HG03103 (cell line): ENCODE results near the gene TMEM131.
"Not testable (repeated sequence)": the region's sequence is repeated elsewhere in the genome, so short reads cannot be mapped to it uniquely, and the experiment has no call there.

Source experiments
- ATAC-seq: cut with Tn5 transposase; IDR thresholded peaks from one replicate; pipeline ENCODE4 v1.9.1; 2021; ENCODE audit warnings: low read depth; ENCODE audit not compliant: unreplicated experiment

The TMEM131 gene

GRCh38 chr2:97963079-97963406 lies 32.7 kb downstream of the TMEM131 start:
- ATAC-seq, result no peak

GRCh38 chr2:97961534-97961933 lies 34.2 kb downstream of the TMEM131 start:
- no peak for ATAC-seq

- ATAC-seq, result no peak
These were observed 37.6 kb downstream of the TMEM131 start for GRCh38 chr2:97958184-97958583.

- ATAC-seq, result no peak
These were observed 38.1 kb downstream of the TMEM131 start for GRCh38 chr2:97957432-97958183.

- ATAC-seq, result not testable (repeated sequence)
These were observed 39.0 kb downstream of the TMEM131 start for GRCh38 chr2:97956753-97957152.

GRCh38 chr2:97953853-97954252 lies 41.9 kb downstream of the TMEM131 start:
- no peak for ATAC-seq

- no peak for ATAC-seq
These were observed 43.4 kb downstream of the TMEM131 start for GRCh38 chr2:97952357-97952756.

- ATAC-seq, result no peak
These were observed 44.5 kb downstream of the TMEM131 start for GRCh38 chr2:97951155-97951680.

GRCh38 chr2:97950329-97951154 lies 45.2 kb downstream of the TMEM131 start:
- no peak for ATAC-seq

GRCh38 chr2:97948926-97949325 lies 46.8 kb downstream of the TMEM131 start:
- ATAC-seq, result no peak

GRCh38 chr2:97945791-97946190 lies 50.0 kb downstream of the TMEM131 start:
- no peak for ATAC-seq

GRCh38 chr2:97936881-97937280 lies 58.9 kb downstream of the TMEM131 start:
- no peak for ATAC-seq

GRCh38 chr2:97936199-97936598 lies 59.5 kb downstream of the TMEM131 start:
- ATAC-seq, result no peak

GRCh38 chr2:97935719-97936161 lies 60.0 kb downstream of the TMEM131 start:
- ATAC-seq, result no peak

- ATAC-seq, result no peak
These were observed 62.6 kb downstream of the TMEM131 start for GRCh38 chr2:97932975-97933662.

GRCh38 chr2:97931858-97932225 lies 63.9 kb downstream of the TMEM131 start:
- no peak for ATAC-seq

GRCh38 chr2:97931118-97931857 lies 64.5 kb downstream of the TMEM131 start:
- peak; percentile 45 for ATAC-seq

GRCh38 chr2:97928591-97928990 lies 67.2 kb downstream of the TMEM131 start:
- no peak for ATAC-seq

GRCh38 chr2:97926946-97927345 lies 68.8 kb downstream of the TMEM131 start:
- ATAC-seq, result no peak

GRCh38 chr2:97924194-97924593 lies 71.6 kb downstream of the TMEM131 start:
- no peak for ATAC-seq
